HepG2 (cell line): ENCODE results near the gene TMEM45A. TPM values are rescaled to one million over a fixed set of nuclear protein-coding genes. Genes with fewer than 3 reads are reported as not detected.

Experiments used
- ATAC-seq: fragments of 200-7000 bp; cut with Tn5 transposase; 3 replicates; pipeline ENCODE4 v1.9.1; 2020; ENCODE audit warnings: mild to moderate bottlenecking, moderate library complexity
- BruUV-seq: library from RNA; stranded (reverse); fragments of 400-500 nt; replicated peaks from 2 replicates; lab custom pipeline; 2021; lab: Mats Ljungman, UMichigan
- CTCF ChIA-PET: fragments of 300-600 bp; formaldehyde crosslinking; extraction: SDS; loops from one replicate; lab custom pipeline; 2021; ENCODE audit warnings: low total read pairs, inconsistent platforms, low intra/inter-chr PET ratio; lab: Yijun Ruan, JAX
- POLR2A ChIA-PET: fragments of 350-600 bp; sonication (Branson Sonifier 250); formaldehyde crosslinking; loops from one replicate; lab custom pipeline; 2020; ENCODE audit warnings: antibody characterized with exemption, inconsistent platforms; lab: Yijun Ruan, JAX
- DNase-seq: peaks from one replicate; pipeline ENCODE4 v3.0.0-alpha.2; 2015; ENCODE audit warnings: low spot score
- FAIRE-seq: peaks from 3 replicates; lab custom pipeline; 2011; peaks lifted over from hg19 to GRCh38; lab: Jason Lieb, UNC
- H2AFZ ChIP-seq: one replicate; pipeline ENCODE4 v1.6.1; 2011; ENCODE audit warnings: low read length, inconsistent platforms
- H3K27ac ChIP-seq: fragments of 300-600 bp; 3 replicates; pipeline ENCODE4 v1.8.0; 2011; ENCODE audit warnings: mixed run types, mild to moderate bottlenecking, mixed read lengths, low read length, inconsistent platforms; ENCODE audit not compliant: insufficient read depth; ENCODE audit errors: extremely low read length
- H3K27me3 ChIP-seq, 2 experiments: fragments of 200-600 bp in 1 of 2; 2 replicates in 1 of 2; 3 replicates in 1 of 2; pipeline versions ENCODE4 v1.6.0 to v1.8.0; 2011; ENCODE audit warnings: low read length in 2 of 2, mild to moderate bottlenecking in 2 of 2, moderate library complexity in 2 of 2, inconsistent platforms in 1 of 2; ENCODE audit not compliant: insufficient read depth in 2 of 2, control insufficient read depth in 1 of 2
- H3K36me3 ChIP-seq, 2 experiments: fragments of 200-600 bp in 1 of 2; replicated peaks in 1 of 2; 2 replicates in 1 of 2; 3 replicates in 1 of 2; pipeline versions ENCODE4 v1.5.1 to v1.8.0; 2011; ENCODE audit warnings: low read length in 2 of 2, inconsistent platforms in 1 of 2; ENCODE audit not compliant: insufficient read depth in 2 of 2, control insufficient read depth in 1 of 2
- H3K4me1 ChIP-seq: 2 replicates; pipeline ENCODE4 v1.5.1; 2012; ENCODE audit warnings: low read length, inconsistent platforms; ENCODE audit not compliant: insufficient read depth
- H3K4me2 ChIP-seq: 2 replicates; pipeline ENCODE4 v1.6.0; 2011; ENCODE audit warnings: low read depth, low read length, inconsistent platforms
- H3K4me3 ChIP-seq, 3 experiments: fragments of 200-600 bp in 1 of 3; sonication (generic), shearing (Covaris generic) in 1 of 3; replicated peaks in 1 of 3; 2 replicates each; pipeline ENCODE4 v1.5.1; 2011 to 2016; ENCODE audit warnings: low read length in 3 of 3, inconsistent platforms in 2 of 3, low read depth in 2 of 3, mild to moderate bottlenecking in 2 of 3, control low read depth in 1 of 3, mixed read lengths in 1 of 3; ENCODE audit not compliant: insufficient read depth in 1 of 3
- H3K79me2 ChIP-seq: one replicate; pipeline ENCODE4 v1.6.1; 2011; ENCODE audit warnings: low read length, inconsistent platforms; ENCODE audit not compliant: insufficient read depth
- H3K9ac ChIP-seq: 2 replicates; pipeline ENCODE4 v1.6.0; 2011; ENCODE audit warnings: mild to moderate bottlenecking, low read depth, low read length, inconsistent platforms; ENCODE audit not compliant: insufficient read depth
- H3K9me3 ChIP-seq: 2 replicates; pipeline ENCODE4 v1.5.1; 2012; ENCODE audit warnings: mild to moderate bottlenecking, low read length
- H4K20me1 ChIP-seq: 2 replicates; pipeline ENCODE4 v1.6.0; 2011; ENCODE audit warnings: inconsistent platforms, mild to moderate bottlenecking, low read length, moderate library complexity; ENCODE audit not compliant: insufficient read depth
- DMTF1 ChIP-seq: sonication (generic); formaldehyde crosslinking; IDR thresholded peaks from 2 replicates; pipeline ENCODE4 v1.4.0; 2020; ENCODE audit warnings: mild to moderate bottlenecking, missing genetic modification reagents
- FIP1L1 ChIP-seq: fragments of 200-400 bp; formaldehyde crosslinking; IDR thresholded peaks from 2 replicates; pipeline ENCODE4 v1.6.1; 2018; ENCODE audit warnings: low read depth, mild to moderate bottlenecking, low read length, moderate library complexity, borderline replicate concordance; ENCODE audit not compliant: insufficient read depth
- HHEX ChIP-seq: IDR thresholded peaks from 2 replicates; pipeline ENCODE4 v1.6.1; 2016; ENCODE audit warnings: control low read depth
- MZF1 ChIP-seq: sonication (generic); formaldehyde crosslinking; IDR thresholded peaks from 2 replicates; pipeline ENCODE4 v1.8.1; 2023; ENCODE audit warnings: mild to moderate bottlenecking, missing genetic modification reagents, borderline replicate concordance
- NCOA5 ChIP-seq: sonication (generic); formaldehyde crosslinking; IDR thresholded peaks from 2 replicates; pipeline ENCODE4 v1.4.0; 2020; ENCODE audit warnings: missing genetic modification reagents
- THRA ChIP-seq: sonication (generic); formaldehyde crosslinking; IDR thresholded peaks from 2 replicates; pipeline ENCODE4 v1.4.0; 2020; ENCODE audit warnings: missing genetic modification reagents, borderline replicate concordance
- ZC3H13 ChIP-seq: sonication (generic); formaldehyde crosslinking; IDR thresholded peaks from 2 replicates; pipeline ENCODE4 v1.8.1; 2023; ENCODE audit warnings: mild to moderate bottlenecking, missing genetic modification reagents, moderate library complexity
- ZGPAT ChIP-seq: IDR thresholded peaks from 2 replicates; pipeline ENCODE4 v1.6.1; 2016; ENCODE audit warnings: mild to moderate bottlenecking
- ZKSCAN5 ChIP-seq: sonication (generic); formaldehyde crosslinking; IDR thresholded peaks from 2 replicates; pipeline ENCODE4 v1.5.1; 2020; ENCODE audit warnings: mild to moderate bottlenecking, missing genetic modification reagents
- ZNF331 ChIP-seq: sonication (generic); formaldehyde crosslinking; IDR thresholded peaks from 2 replicates; pipeline ENCODE4 v1.4.0; 2020; ENCODE audit warnings: missing genetic modification reagents
- ZNF567 ChIP-seq: sonication (generic); formaldehyde crosslinking; IDR thresholded peaks from 2 replicates; pipeline ENCODE4 v1.8.1; 2023; ENCODE audit warnings: mild to moderate bottlenecking, missing genetic modification reagents, borderline replicate concordance
- ZNF569 ChIP-seq: sonication (generic); formaldehyde crosslinking; IDR thresholded peaks from 2 replicates; pipeline ENCODE4 v1.5.0; 2020; ENCODE audit warnings: mild to moderate bottlenecking, missing genetic modification reagents, moderate library complexity, borderline replicate concordance
- ZNF570 ChIP-seq: sonication (generic); formaldehyde crosslinking; IDR thresholded peaks from 2 replicates; pipeline ENCODE4 v1.4.0; 2020; ENCODE audit warnings: mild to moderate bottlenecking, missing genetic modification reagents, borderline replicate concordance
- ZNF605 ChIP-seq: sonication (generic); formaldehyde crosslinking; IDR thresholded peaks from 2 replicates; pipeline ENCODE4 v1.8.0; 2022; ENCODE audit warnings: mild to moderate bottlenecking, missing genetic modification reagents
- WGBS: methylation state at CpG from one replicate; pipeline ENCODE4 v1.1.6; 2017; ENCODE audit warnings: low lambda C conversion rate; 5-methylcytosine and 5-hydroxymethylcytosine counted together
- in situ Hi-C: cut with HindIII; loops from 2 replicates; pipeline ENCODE4 v1.10.0; 2017; ENCODE audit warnings: low pct_unique_long_range_greater_than_20kb; ENCODE audit not compliant: extremely low pct_ligation_motif_present
- intact Hi-C: fragments of 100-400 bp; cut with micrococcal nuclease; formaldehyde crosslinking; loops from one replicate; pipeline ENCODE4 v1.10.0; 2022; ENCODE audit not compliant: unreplicated experiment
- polyA plus RNA-seq, 8 experiments: library from polyadenylated mRNA; depleted of rRNA in 3 of 8; stranded (reverse) in 7 of 8; unstranded in 1 of 8; fragments of >200 nt; fragmentation: Illumina TruSeq in 4 of 8; extraction: Trizol in 4 of 8; gene quantifications; 2 replicates each; pipeline versions ENCODE4 v1.2.1 to v1.2.3, GENCODE V29; 2011 to 2016; ENCODE audit warnings: low read depth in 4 of 8, missing spikeins in 1 of 8, mixed read lengths in 1 of 8; ENCODE audit not compliant: insufficient read depth in 1 of 8
- total RNA-seq, 5 experiments: library from RNA; depleted of rRNA; stranded (reverse); fragments of >200 nt; fragmentation: Illumina TruSeq; extraction: Trizol; gene quantifications; 2 replicates each; pipeline ENCODE4 v1.2.3, GENCODE V29; 2016; ENCODE audit warnings: low read depth in 1 of 5

Gene TMEM45A
- total and polyA plus RNA-seq, 2 of the 13 experiments (the other 11 are each of a cell fraction or from before 2014, with no cell fraction given): 14.8 to 38.5 TPM

- no peak for TF ChIP-seq ZNF331 (CRISPR knock-in tag)
- TF ChIP-seq ZNF605 (CRISPR knock-in tag): no peak
- TF ChIP-seq DMTF1 (CRISPR knock-in tag): no peak
- TF ChIP-seq ZNF567 (CRISPR knock-in tag): no peak
- TF ChIP-seq FIP1L1: no peak
- no peak for TF ChIP-seq ZNF569
- TF ChIP-seq NCOA5: no peak
- no peak for TF ChIP-seq ZC3H13
- TF ChIP-seq, all 625 proteins: peak for 0
These were observed 4.4 kb downstream of the TMEM45A start (continued) for GRCh38 chr3:100496711-100497261.

GRCh38 chr3:100499651-100500050 is 7.2 kb downstream of the TMEM45A start:
- H3K9me3 ChIP-seq: no peaks in the 10 kb centered on the region
- no peak overlapping the region for H3K9ac ChIP-seq
- no peak for TF ChIP-seq HHEX (CRISPR knock-in tag)
- TF ChIP-seq THRA (CRISPR knock-in tag): no peak
- no peak for TF ChIP-seq ZNF570 (CRISPR knock-in tag)
- no peak for TF ChIP-seq ZKSCAN5 (CRISPR knock-in tag)
- no peak for TF ChIP-seq MZF1 (CRISPR knock-in tag)
- no peak for TF ChIP-seq ZGPAT (CRISPR knock-in tag)
- H3K4me3 ChIP-seq: no peak overlapping the region
- FAIRE-seq (no peak), ATAC-seq (no peak), DNase-seq (no peak)
- ChIA-PET POLR2A (no interaction called here), CTCF (no interaction called here)
- no peak overlapping the region for H3K27ac ChIP-seq
- no peak overlapping the region for H3K4me2 ChIP-seq
- 94% methylated on average over 4 of the region's 4 CpGs for WGBS
- H2AFZ ChIP-seq: no peak overlapping the region
- BruUV-seq: no TSS peak
- intact Hi-C loops: no loop called here
- peaks cover 4% of the 10 kb centered on the region for H3K79me2 ChIP-seq
- in situ Hi-C loops: no loop called here
- no peaks in the 10 kb centered on the region; the same call in 1 of the 2 replicates for H4K20me1 ChIP-seq
- no peaks in the 10 kb centered on the region for H3K36me3 ChIP-seq
- no peaks in the 10 kb centered on the region for H3K27me3 ChIP-seq
- peaks cover 30% of the 10 kb centered on the region for H3K4me1 ChIP-seq
